Esophagus muscularis mucosa (tissue), 4 donors: Measurements from ENCODE around the gene SIGLEC9. TPM values are rescaled to one million over a fixed set of nuclear protein-coding genes. Genes with fewer than 3 reads are reported as not detected.

Experiments used
- DNase-seq: peaks from one replicate; pipeline ENCODE4 v3.0.0-alpha.2; 2017; ENCODE audit errors: extremely low spot score
- H3K27ac ChIP-seq, 4 donors: fragments of 200-600 bp; sonication (generic); replicated peaks in 1 of 4; 1 replicate in 3 of 4; 2 replicates in 1 of 4; pipeline ENCODE4 v1.5.1; 2016 to 2019; ENCODE audit warnings: mild to moderate bottlenecking in 1 of 4
- H3K27me3 ChIP-seq, 4 donors: fragments of 200-600 bp; sonication (generic); one replicate each; pipeline versions ENCODE4 v1.5.1 to v1.6.0; 2016 to 2019
- H3K36me3 ChIP-seq, 4 donors: fragments of 200-600 bp; sonication (generic); one replicate each; pipeline ENCODE4 v1.5.1; 2016 to 2019
- H3K4me1 ChIP-seq, 4 donors: fragments of 200-600 bp; sonication (generic); one replicate each; pipeline ENCODE4 v1.5.1; 2016 to 2019
- H3K4me3 ChIP-seq, 4 donors: fragments of 200-600 bp; sonication (generic); 1 replicate in 2 of 4; 2 replicates in 2 of 4; pipeline ENCODE4 v1.5.1; 2016 to 2019; ENCODE audit warnings: mild to moderate bottlenecking in 4 of 4, moderate library complexity in 1 of 4
- H3K9me3 ChIP-seq, 4 donors: fragments of 200-600 bp; sonication (generic); 1 replicate in 3 of 4; 2 replicates in 1 of 4; pipeline ENCODE4 v1.5.1; 2016 to 2019
- EP300 ChIP-seq: sonication (generic); formaldehyde crosslinking; IDR thresholded peaks from one replicate; pipeline ENCODE4 v1.6.1; 2017; ENCODE audit warnings: antibody characterized with exemption
- POLR2A ChIP-seq: fragments of 450-650 bp; IDR thresholded peaks from one replicate; pipeline ENCODE4 v1.6.1; 2017; ENCODE audit warnings: antibody characterized with exemption, moderate library complexity, mild to moderate bottlenecking, low read depth
- POLR2AphosphoS5 ChIP-seq, 2 donors: sonication (generic); formaldehyde crosslinking; IDR thresholded peaks; one replicate each; pipeline ENCODE4 v1.6.1; 2017; ENCODE audit warnings: antibody characterized with exemption in 2 of 2
- WGBS: methylation state at CpG from one replicate; pipeline ENCODE4 v1.1.5; 2018; 5-methylcytosine and 5-hydroxymethylcytosine counted together
- intact Hi-C: fragments of 100-400 bp; cut with DNase I; formaldehyde crosslinking; loops from one replicate; pipeline ENCODE4 v1.15.1; 2023
- total RNA-seq, 4 donors: library from RNA; depleted of rRNA; stranded (reverse); fragments of >200 nt; gene quantifications; one replicate each; pipeline versions ENCODE4 v1.1.0 to v1.2.1, GENCODE V29; 2016
- TF ChIP-seq, protein P1 (sequence below), 3 experiments: fragments of 200-600 bp in 2 of 3; fragments of 450-650 bp in 1 of 3; sonication (generic) in 2 of 3; IDR thresholded peaks; one replicate each; pipeline ENCODE4 v1.5.1; 2017 to 2019; ENCODE audit warnings: antibody characterized with exemption in 3 of 3, mild to moderate bottlenecking in 2 of 3, moderate library complexity in 1 of 3

The SIGLEC9 gene
- total RNA-seq, 4 donors from 2014 or later = 2.0 to 9.4 (median 3.5) TPM

GRCh38 chr19:51096473-51097165 lies 28.1 kb upstream of the SIGLEC9 start:
- DNase-seq = no peak
- Histone ChIP-seq H3K36me3 (peaks cover 0 to 32% (median 14%) of the 10 kb centered on the region in 4 donors), H3K4me1 (peaks cover 0 to 27% (median 13%) of the 10 kb centered on the region in 4 donors), H3K9me3 (no peaks in the 10 kb centered on the region), H3K4me3 (no peak overlapping the region), H3K27me3 (no peaks in the 10 kb centered on the region), H3K27ac (no peak overlapping the region)
- WGBS = 71% methylated on average over 6 of the region's 6 CpGs
- intact Hi-C loops = loop anchor here (5.0 kb wide), 1 partner anchor 74 kb away; no protein-coding TSS in a partner anchor
- TF ChIP-seq, protein P1, sequence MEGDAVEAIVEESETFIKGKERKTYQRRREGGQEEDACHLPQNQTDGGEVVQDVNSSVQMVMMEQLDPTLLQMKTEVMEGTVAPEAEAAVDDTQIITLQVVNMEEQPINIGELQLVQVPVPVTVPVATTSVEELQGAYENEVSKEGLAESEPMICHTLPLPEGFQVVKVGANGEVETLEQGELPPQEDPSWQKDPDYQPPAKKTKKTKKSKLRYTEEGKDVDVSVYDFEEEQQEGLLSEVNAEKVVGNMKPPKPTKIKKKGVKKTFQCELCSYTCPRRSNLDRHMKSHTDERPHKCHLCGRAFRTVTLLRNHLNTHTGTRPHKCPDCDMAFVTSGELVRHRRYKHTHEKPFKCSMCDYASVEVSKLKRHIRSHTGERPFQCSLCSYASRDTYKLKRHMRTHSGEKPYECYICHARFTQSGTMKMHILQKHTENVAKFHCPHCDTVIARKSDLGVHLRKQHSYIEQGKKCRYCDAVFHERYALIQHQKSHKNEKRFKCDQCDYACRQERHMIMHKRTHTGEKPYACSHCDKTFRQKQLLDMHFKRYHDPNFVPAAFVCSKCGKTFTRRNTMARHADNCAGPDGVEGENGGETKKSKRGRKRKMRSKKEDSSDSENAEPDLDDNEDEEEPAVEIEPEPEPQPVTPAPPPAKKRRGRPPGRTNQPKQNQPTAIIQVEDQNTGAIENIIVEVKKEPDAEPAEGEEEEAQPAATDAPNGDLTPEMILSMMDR (IDR thresholded peaks at IDR 0.05) = no peak
- no peak for TF ChIP-seq EP300
- no peak for TF ChIP-seq POLR2AphosphoS5 (IDR thresholded peaks at IDR 0.05)
- no peak for TF ChIP-seq POLR2A

DNA sequence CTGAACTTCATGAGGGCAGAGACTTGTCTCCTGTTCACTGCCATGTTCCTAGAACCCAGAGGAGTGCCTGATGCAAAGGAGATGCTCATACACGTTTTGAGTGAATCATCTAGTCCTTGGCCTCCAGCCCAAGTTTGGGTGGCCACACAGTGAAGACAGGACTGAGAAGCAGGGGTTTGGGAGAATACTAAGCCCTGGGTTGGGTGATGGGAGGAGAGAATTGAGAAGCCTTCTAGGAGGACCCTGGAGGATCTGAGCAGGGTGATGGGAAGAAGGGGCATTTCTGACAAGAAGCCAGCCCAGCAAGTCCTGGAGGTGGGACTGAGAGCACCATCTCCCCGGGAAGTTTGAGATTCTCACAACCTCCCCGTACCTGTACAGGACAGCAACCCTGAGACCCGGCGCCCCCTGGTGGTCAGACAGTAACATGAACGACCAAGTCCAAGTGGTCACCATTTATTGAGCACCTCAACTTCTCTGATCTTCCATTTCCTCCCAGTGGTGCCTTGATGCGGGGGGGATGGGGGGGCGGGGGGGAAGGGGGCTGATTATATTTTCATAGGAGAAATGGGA lies 27.5 kb upstream of the SIGLEC9 start:
- H3K36me3 ChIP-seq = peaks cover 0 to 38% (median 15%) of the 10 kb centered on the region in 4 donors
- 5% methylated on average over 6 of the region's 8 CpGs for WGBS
- H3K9me3 ChIP-seq = no peaks in the 10 kb centered on the region
- H3K27ac ChIP-seq = no peak overlapping the region
- DNase-seq = no peak
- H3K4me1 ChIP-seq = peaks cover 5 to 33% (median 14%) of the 10 kb centered on the region in 4 donors
- intact Hi-C loops = loop anchor here (5.0 kb wide), 1 partner anchor 75 kb away; no protein-coding TSS in a partner anchor
- no peak overlapping the region for H3K4me3 ChIP-seq
- TF ChIP-seq, protein P1 (IDR thresholded peaks at IDR 0.05) = peak; percentile 37 to 68 (median 40)
- TF ChIP-seq POLR2A = no peak
- H3K27me3 ChIP-seq = no peaks in the 10 kb centered on the region

- Histone ChIP-seq H3K27ac (no peak overlapping the region), H3K9me3 (no peaks in the 10 kb centered on the region), H3K36me3 (peaks cover under 1 to 43% (median 20%) of the 10 kb centered on the region in 4 donors), H3K27me3 (no peaks in the 10 kb centered on the region), H3K4me3 (no peak overlapping the region), H3K4me1 (peaks cover 6 to 37% (median 14%) of the 10 kb centered on the region in 4 donors)
- DNase-seq = no peak
- intact Hi-C loops = loop anchor here (5.0 kb wide), 1 partner anchor 75 kb away; no protein-coding TSS in a partner anchor
- 76% methylated on average over 17 of the region's 20 CpGs for WGBS
- TF ChIP-seq, protein P1 (IDR thresholded peaks at IDR 0.05) = no peak
- TF ChIP-seq POLR2A = no peak
- TF ChIP-seq POLR2AphosphoS5 (IDR thresholded peaks at IDR 0.05) = no peak
- TF ChIP-seq EP300 = no peak
Observed at GRCh38 chr19:51097796-51098195, 26.9 kb upstream of the SIGLEC9 start.

GRCh38 chr19:51098365-51099046 lies 26.2 kb upstream of the SIGLEC9 start:
- intact Hi-C loops = loop anchor here (5.0 kb wide), 1 partner anchor 76 kb away; no protein-coding TSS in a partner anchor
- no peak for DNase-seq
- 64% methylated on average over 32 of the region's 78 CpGs for WGBS
- no peaks in the 10 kb centered on the region for H3K9me3 ChIP-seq
- peaks cover 6 to 37% (median 14%) of the 10 kb centered on the region in 4 donors for H3K4me1 ChIP-seq
- peaks cover 6 to 50% (median 25%) of the 10 kb centered on the region in 4 donors for H3K36me3 ChIP-seq
- H3K27me3 ChIP-seq = no peaks in the 10 kb centered on the region
- TF ChIP-seq, protein P1 (IDR thresholded peaks at IDR 0.05) = peak in 1 of 3 experiments; percentile 32
- TF ChIP-seq POLR2A (no peak), EP300 (no peak), POLR2AphosphoS5 (IDR thresholded peaks at IDR 0.05) (peak in 1 of 2 donors; percentile 6)
- peak overlapping the region in 2 of 4 donors; percentile 43 to 56 for H3K27ac ChIP-seq
- H3K4me3 ChIP-seq = peak overlapping the region; percentile 22 to 51 (median 43)
